EL (cell line): ENCODE measurements around the gene SIPA1L3.
A peak's percentile ranks its signal among the peaks of the same experiment; 100 is the strongest.
"Not testable (repeated sequence)": the region's sequence is repeated elsewhere in the genome, so short reads cannot be mapped to it uniquely, and the experiment has no call there.

Experiments used
- DNase-seq: peaks from one replicate; pipeline ENCODE4 v3.0.0-alpha.2; 2016

The SIPA1L3 gene

GRCh38 chr19:38223617-38224013 lies 316.6 kb downstream of the SIPA1L3 start:
- DNase-seq: no peak

GRCh38 chr19:38224014-38224862 lies 317.2 kb downstream of the SIPA1L3 start, which contains the start of gene DPF1:
Gene DPF1 (minus strand): TSS chr19:38224222. CDS start chr19:38224142, 80 bp downstream.
- DNase-seq: peak; percentile 84

DNA sequence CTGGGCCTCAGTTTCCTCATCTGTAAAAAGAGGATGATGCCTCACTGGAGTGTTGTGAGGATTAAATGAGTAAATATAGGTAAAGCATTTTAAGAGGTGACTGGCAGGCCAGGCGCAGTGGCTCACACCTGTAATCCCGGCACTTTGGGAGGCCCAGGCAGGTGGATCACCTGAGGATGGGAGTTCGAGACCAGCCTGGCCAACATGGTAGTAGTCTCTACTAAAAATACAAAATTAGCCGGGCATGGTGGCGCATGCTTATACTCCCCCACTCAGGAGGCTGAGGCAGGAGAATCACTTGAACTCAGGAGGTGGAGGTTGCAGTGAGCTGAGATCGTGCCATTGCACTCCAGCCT lies 317.8 kb downstream of the SIPA1L3 start:
- not testable (repeated sequence) for DNase-seq

DNA sequence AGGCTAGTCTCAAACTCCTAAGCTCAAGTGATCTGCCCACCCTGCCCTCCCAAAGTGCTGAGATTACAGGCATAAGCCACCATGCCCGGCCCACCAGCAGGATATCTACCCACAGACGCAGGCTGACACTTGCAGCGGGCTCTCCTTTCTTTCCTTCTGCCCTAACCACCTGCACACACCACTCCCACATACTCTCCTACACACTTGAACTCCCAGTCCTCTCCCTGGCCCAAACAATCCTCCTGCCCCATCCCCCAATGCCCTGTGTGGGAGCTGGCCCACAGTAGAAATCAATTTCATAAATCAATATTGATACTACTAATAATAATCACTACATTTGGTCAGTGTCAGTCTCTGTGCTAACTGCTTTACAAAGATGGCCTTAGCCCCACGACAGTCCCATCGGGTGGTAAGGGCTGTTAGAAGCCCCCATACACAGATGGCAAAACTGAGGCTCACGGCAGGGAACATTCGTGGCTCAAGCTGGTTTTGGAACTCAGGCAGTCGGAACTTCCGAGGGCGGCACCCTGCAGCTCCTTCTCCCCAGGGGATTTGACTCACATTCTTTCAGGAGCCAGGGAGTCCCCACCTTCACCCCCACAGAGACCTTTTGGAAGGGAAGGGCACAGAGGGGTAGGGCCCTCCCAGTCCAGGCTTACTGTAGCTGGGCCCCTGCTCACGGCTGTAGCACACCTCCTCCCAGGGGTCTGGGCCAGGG lies 320.4 kb downstream of the SIPA1L3 start:
- DNase-seq: no peak

DNA sequence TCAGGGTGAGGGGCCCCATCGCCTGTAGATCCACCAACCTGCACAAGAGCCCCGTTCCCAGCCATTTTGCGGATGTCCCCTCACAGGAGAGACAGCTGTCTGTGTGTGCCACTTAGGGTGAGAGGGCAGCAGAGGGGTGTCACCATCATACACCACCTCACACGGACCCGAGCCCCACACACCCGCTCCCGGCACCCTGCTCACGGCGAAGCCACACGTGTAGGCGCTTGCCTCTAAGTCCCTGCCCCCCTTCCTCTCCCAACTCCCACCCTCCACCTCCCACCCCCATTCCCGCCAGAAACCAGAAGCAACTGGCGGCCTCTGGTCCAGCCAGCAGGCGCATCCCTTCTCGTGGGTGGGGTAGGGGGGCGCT lies 321.0 kb downstream of the SIPA1L3 start:
- no peak for DNase-seq

GRCh38 chr19:38228491-38229439 lies 321.8 kb downstream of the SIPA1L3 start:
- no peak for DNase-seq

- peak; percentile 91 for DNase-seq
Measured at GRCh38 chr19:38229585-38230073, 322.6 kb downstream of the SIPA1L3 start.

DNA sequence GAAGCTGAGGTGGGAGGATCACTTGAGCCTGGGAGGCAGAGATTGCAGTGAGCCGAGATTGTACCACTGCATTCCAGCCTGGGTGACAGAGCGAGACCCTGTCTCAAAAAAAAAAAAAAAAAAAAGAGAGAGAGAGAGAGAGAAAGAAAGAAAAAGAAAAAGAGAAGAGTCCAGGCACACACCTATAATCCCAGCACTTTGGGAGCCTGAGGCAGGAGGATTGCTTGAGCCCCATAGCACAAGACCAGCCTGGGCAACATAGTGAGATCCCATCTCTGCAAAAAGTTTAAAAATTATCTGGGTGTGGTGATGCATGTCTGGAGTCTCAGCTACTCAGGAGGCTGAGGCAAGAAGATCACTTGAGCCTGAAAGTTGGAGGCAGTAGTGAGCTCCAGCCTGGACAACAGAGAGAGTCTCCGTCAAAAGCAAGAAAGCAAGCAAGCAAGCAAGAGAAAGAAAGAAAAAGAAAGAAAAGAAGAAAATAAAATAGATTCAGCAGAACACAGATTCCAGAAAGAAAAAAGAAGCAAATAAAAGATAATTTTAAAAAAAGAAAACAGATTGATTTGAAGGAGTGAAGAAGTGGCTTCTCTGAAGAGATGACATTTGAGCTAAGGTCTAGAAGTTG lies 323.6 kb downstream of the SIPA1L3 start:
- DNase-seq: not testable (repeated sequence)

DNA sequence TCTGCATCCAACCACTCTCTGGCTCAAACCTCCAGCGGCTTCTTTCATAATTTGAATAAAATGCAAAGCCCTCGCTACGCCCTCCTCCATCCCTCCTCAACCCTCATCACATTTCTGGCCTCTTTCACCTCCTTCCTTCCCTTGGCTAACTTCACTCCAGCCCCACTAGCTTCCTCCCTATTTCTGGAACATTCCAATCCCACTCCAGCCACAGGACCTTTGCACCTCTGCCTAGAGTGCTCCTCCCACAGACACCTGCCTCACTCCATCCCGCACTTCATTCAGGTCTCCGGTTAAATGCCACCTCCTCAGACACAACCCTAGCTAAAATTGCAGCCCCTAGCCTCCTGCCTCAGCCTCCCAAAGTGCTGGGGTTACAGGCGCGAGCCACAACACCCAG lies 324.9 kb downstream of the SIPA1L3 start:
- DNase-seq: no peak

- DNase-seq: peak; percentile 69
Measured at GRCh38 chr19:38233740-38234251, 326.8 kb downstream of the SIPA1L3 start.

- no peak for DNase-seq
Measured at GRCh38 chr19:38234615-38235014, 327.6 kb downstream of the SIPA1L3 start.

DNA sequence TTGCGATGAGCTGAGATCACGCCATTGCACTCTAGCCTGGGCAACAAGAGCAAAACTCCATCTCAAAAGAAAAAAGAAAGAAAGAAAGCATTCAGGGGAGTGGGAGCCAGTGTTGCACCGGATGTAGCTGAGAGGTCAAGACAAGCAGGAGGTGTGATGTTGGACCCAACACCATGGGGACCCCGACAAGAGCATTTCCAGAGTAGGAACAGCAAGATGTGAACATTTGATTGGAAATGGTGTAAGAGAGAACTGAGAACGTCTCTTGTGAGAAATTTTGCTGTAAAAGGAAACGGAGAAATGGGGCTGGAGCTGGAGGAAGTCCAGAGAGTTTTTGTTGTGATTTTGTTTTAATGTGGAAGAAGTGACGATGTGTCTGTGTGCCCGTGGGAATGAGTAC lies 332.8 kb downstream of the SIPA1L3 start:
- no peak for DNase-seq

GRCh38 chr19:38243279-38243673 lies 336.3 kb downstream of the SIPA1L3 start:
- no peak for DNase-seq

GRCh38 chr19:38245826-38246498 lies 339.0 kb downstream of the SIPA1L3 start:
- peak; percentile 28 for DNase-seq

- no peak for DNase-seq
Measured at GRCh38 chr19:38247126-38247525, 340.1 kb downstream of the SIPA1L3 start.

DNA sequence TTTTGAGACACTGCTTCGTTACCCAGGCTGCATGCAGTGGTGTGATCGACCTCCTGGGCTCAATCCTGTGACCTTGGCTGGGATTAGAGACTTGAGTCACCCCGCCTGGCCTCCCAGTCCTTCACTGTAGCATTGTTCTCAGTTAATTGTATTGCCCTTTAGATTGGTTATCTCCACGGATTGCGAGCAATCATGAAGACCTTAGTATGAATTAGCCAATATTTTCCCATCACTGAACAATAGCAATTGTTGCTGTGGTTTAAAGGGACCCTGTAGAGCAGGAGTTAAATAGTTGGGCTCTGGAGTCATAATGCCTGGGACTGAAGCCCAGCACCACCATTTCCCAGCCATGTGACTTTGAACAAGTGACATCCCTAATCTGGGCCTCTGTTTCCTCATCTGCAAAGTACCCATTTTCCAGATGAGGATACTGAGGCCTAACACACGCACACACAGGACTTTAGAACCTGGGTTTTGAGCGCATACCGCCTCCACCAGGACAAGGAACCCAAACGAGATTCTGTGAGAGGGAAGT lies 340.8 kb downstream of the SIPA1L3 start:
- no peak for DNase-seq

DNA sequence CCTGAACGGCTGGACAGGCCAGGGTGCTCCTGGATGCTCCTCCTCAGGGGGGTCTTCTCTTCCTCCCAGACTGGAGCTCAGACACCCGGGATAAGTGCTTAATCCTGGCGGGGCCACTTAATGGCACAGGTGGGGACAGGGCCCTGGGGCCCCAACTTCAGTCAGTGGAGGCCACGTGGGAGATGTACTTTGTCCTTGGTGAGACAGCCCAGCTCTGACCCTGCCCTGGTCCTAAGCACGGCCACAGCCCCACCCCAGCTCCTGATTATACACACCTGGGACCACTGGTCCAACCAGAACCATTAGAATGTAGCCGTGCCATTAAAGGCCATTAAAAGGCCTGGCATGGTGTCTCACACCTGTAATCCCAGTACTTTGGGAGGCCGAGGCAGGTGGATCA lies 341.4 kb downstream of the SIPA1L3 start:
- DNase-seq: no peak

GRCh38 chr19:38250428-38250820 lies 343.4 kb downstream of the SIPA1L3 start:
- DNase-seq: no peak

- no peak for DNase-seq
Measured at GRCh38 chr19:38250821-38251563, 344.0 kb downstream of the SIPA1L3 start.

DNA sequence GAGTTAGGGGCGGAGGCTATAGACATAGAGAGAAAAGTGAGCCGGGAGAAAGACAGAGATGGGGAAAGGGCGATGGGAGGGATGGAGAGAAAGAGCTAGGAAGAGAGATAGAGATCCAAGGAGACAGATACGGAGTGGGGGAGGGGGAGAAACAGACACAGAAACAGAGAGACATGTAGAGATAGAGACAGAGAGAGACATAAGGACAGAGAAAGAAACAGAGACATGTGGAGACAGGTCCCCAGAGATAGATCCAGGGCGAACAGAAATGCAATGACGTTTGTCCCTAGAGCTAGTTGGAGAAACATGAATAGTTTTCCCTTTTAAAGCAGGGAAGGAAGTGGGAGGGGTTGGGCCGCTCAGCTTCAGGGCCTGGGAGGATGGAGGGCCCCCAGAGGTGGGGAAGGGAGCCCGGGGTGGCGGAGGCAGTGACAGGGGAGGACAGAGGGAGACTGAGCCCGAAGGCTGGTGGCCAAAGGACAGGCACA lies 344.6 kb downstream of the SIPA1L3 start:
- no peak for DNase-seq
